HG03064 (cell line): Measurements from ENCODE around the gene PAX9.

Source experiments
- ATAC-seq: cut with Tn5 transposase; IDR thresholded peaks from one replicate; pipeline ENCODE4 v1.9.1; 2021; ENCODE audit warnings: low read depth; ENCODE audit not compliant: unreplicated experiment

PAX9 gene

GRCh38 chr14:36661506-36662257 is at the start of gene PAX9:
TSS of gene PAX9 (plus strand) at chr14:36661860. CDS start at chr14:36662090, 230 bp downstream.
- no peak for ATAC-seq

GRCh38 chr14:36617824-36618223 is 43.8 kb upstream of the PAX9 start:
- no peak for ATAC-seq

GRCh38 chr14:36618641-36619040 is 43.0 kb upstream of the PAX9 start:
- ATAC-seq, result no peak

- no peak for ATAC-seq
These were observed 42.5 kb upstream of the PAX9 start for GRCh38 chr14:36619131-36619530.

GRCh38 chr14:36619853-36620252 is 41.8 kb upstream of the PAX9 start:
- ATAC-seq, result no peak

- no peak for ATAC-seq
These were observed 36.6 kb upstream of the PAX9 start for GRCh38 chr14:36625014-36625413.

GRCh38 chr14:36625436-36625835 is 36.2 kb upstream of the PAX9 start:
- no peak for ATAC-seq

- no peak for ATAC-seq
These were observed 35.5 kb upstream of the PAX9 start for GRCh38 chr14:36626151-36626550.

- no peak for ATAC-seq
These were observed 33.7 kb upstream of the PAX9 start for GRCh38 chr14:36627981-36628380.

GRCh38 chr14:36633580-36633979 is 28.1 kb upstream of the PAX9 start:
- no peak for ATAC-seq

- ATAC-seq, result no peak
These were observed 14.8 kb upstream of the PAX9 start for GRCh38 chr14:36646664-36647416.

GRCh38 chr14:36647417-36647823 is 14.2 kb upstream of the PAX9 start:
- no peak for ATAC-seq

- no peak for ATAC-seq
These were observed 13.6 kb upstream of the PAX9 start for GRCh38 chr14:36647824-36648753.

- no peak for ATAC-seq
These were observed 11.6 kb upstream of the PAX9 start for GRCh38 chr14:36649872-36650650.

GRCh38 chr14:36652542-36653201 is 9.0 kb upstream of the PAX9 start:
- no peak for ATAC-seq

GRCh38 chr14:36653413-36653812 is 8.2 kb upstream of the PAX9 start:
- no peak for ATAC-seq

GRCh38 chr14:36653962-36654793 is 7.5 kb upstream of the PAX9 start:
- ATAC-seq, result no peak

GRCh38 chr14:36654794-36655381 is 6.8 kb upstream of the PAX9 start:
- no peak for ATAC-seq
